Erythroblast (primary cell): ENCODE results near the gene SSUH2.

ENCODE experiments used
- GATA1 ChIP-seq: IDR thresholded peaks from 2 replicates; pipeline ENCODE4 v1.6.1; 2011; ENCODE audit warnings: low read depth, mild to moderate bottlenecking, control low read depth, low read length, moderate library complexity
- POLR2A ChIP-seq: IDR thresholded peaks from 2 replicates; pipeline ENCODE4 v1.6.1; 2011; ENCODE audit warnings: mild to moderate bottlenecking, low read length

GRCh38 chr3:8635631-8636030, 9.0 kb downstream of the SSUH2 start:
- TF ChIP-seq POLR2A, result no peak
- TF ChIP-seq GATA1, result no peak
